ENCODE data around the gene SLC7A1. TPM values are rescaled to one million over a fixed set of nuclear protein-coding genes. Genes with fewer than 3 reads are reported as not detected.

Gene SLC7A1
- total RNA-seq, 1 donor from 2014 or later, result 115 TPM

- TF ChIP-seq EZH2 (IDR thresholded peaks at IDR 0.05; ENCODE audit: insufficient read depth, low read length), result no peak
- TF ChIP-seq CTCF (IDR thresholded peaks at IDR 0.05; ENCODE audit: insufficient read depth, low read depth, low read length), result no peak
- Histone ChIP-seq H3K36me3 (ENCODE audit: insufficient read depth, low read length) (peaks cover 53% of the 10 kb centered on the region), H3K4me2 (ENCODE audit: low read length) (no peak overlapping the region), H3K27me3 (ENCODE audit: insufficient read depth, low read length) (no peaks in the 10 kb centered on the region), H3K27ac (ENCODE audit: low read depth, low read length) (no peak overlapping the region), H3K9me3 (ENCODE audit: insufficient read depth, low read depth, low read length) (no peaks in the 10 kb centered on the region), H2AFZ (ENCODE audit: low read depth, low read length) (no peak overlapping the region), H3K4me3 (ENCODE audit: insufficient read depth, low read depth, low read length) (no peak overlapping the region), H3K9ac (ENCODE audit: low read length) (no peak overlapping the region), H4K20me1 (ENCODE audit: insufficient read depth, low read length) (peaks cover 6% of the 10 kb centered on the region), H3K4me1 (ENCODE audit: insufficient read depth, low read length) (peaks cover 11% of the 10 kb centered on the region), H3K79me2 (ENCODE audit: insufficient read depth, low read length) (peaks cover 40% of the 10 kb centered on the region)
- no peaks in the 10 kb centered on the region for H3K27me3 Mint-ChIP-seq (ENCODE audit: low read depth, unreplicated experiment)
- H3K4me1 Mint-ChIP-seq (ENCODE audit: low read depth, unreplicated experiment), result peaks cover 20% of the 10 kb centered on the region
- peaks cover 47% of the 10 kb centered on the region for H3K36me3 Mint-ChIP-seq (ENCODE audit: low read depth, unreplicated experiment)
- no peaks in the 10 kb centered on the region for H3K9me3 Mint-ChIP-seq (ENCODE audit: unreplicated experiment)
- no peak overlapping the region for H3K4me3 Mint-ChIP-seq (ENCODE audit: unreplicated experiment)
- FAIRE-seq (no peak), DNase-seq (ENCODE audit: low read depth) (no peak)
- no peak overlapping the region for H3K27ac Mint-ChIP-seq (ENCODE audit: unreplicated experiment)
Observed at GRCh38 chr13:29527916-29528315, 67.6 kb downstream of the SLC7A1 start.

DNA sequence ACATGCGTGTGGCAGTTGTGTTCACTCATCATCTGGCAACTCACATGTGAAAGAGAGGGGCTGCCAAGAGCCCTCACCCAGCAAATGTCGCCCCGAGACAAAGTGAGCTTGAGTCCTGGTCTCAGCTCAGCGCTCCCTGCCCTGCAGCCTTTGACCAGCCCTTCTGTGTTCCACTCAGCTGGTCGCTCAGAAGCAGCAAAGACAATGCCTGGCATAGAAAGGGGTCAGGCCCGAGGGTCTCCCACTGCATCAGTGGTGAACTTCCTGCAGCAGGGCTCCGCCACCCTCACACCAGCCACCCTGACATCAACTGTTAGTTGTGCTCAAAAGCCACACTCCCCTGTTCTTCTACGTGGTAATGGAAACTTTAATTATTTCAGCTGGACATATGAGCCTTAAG, 68.0 kb downstream of the SLC7A1 start:
- Mint-ChIP-seq H3K36me3 (ENCODE audit: low read depth, unreplicated experiment) (peaks cover 47% of the 10 kb centered on the region), H3K27me3 (ENCODE audit: low read depth, unreplicated experiment) (no peaks in the 10 kb centered on the region), H3K27ac (ENCODE audit: unreplicated experiment) (no peak overlapping the region), H3K9me3 (ENCODE audit: unreplicated experiment) (no peaks in the 10 kb centered on the region), H3K4me3 (ENCODE audit: unreplicated experiment) (no peak overlapping the region), H3K4me1 (ENCODE audit: low read depth, unreplicated experiment) (peaks cover 16% of the 10 kb centered on the region)
- peaks cover 6% of the 10 kb centered on the region for H4K20me1 ChIP-seq (ENCODE audit: insufficient read depth, low read length)
- H3K4me3 ChIP-seq (ENCODE audit: insufficient read depth, low read depth, low read length), result no peak overlapping the region
- H3K36me3 ChIP-seq (ENCODE audit: insufficient read depth, low read length), result peaks cover 53% of the 10 kb centered on the region
- H3K79me2 ChIP-seq (ENCODE audit: insufficient read depth, low read length), result peaks cover 39% of the 10 kb centered on the region
- H2AFZ ChIP-seq (ENCODE audit: low read depth, low read length), result no peak overlapping the region
- no peak overlapping the region for H3K4me2 ChIP-seq (ENCODE audit: low read length)
- no peak overlapping the region for H3K9ac ChIP-seq (ENCODE audit: low read length)
- no peaks in the 10 kb centered on the region for H3K27me3 ChIP-seq (ENCODE audit: insufficient read depth, low read length)
- FAIRE-seq (no peak), DNase-seq (ENCODE audit: low read depth) (no peak)
- H3K4me1 ChIP-seq (ENCODE audit: insufficient read depth, low read length), result peaks cover 15% of the 10 kb centered on the region
- no peak overlapping the region for H3K27ac ChIP-seq (ENCODE audit: low read depth, low read length)
- TF ChIP-seq EZH2 (IDR thresholded peaks at IDR 0.05; ENCODE audit: insufficient read depth, low read length) (no peak), CTCF (IDR thresholded peaks at IDR 0.05; ENCODE audit: insufficient read depth, low read depth, low read length) (no peak)
- no peaks in the 10 kb centered on the region for H3K9me3 ChIP-seq (ENCODE audit: insufficient read depth, low read depth, low read length)

GRCh38 chr13:29526741-29527140, 68.7 kb downstream of the SLC7A1 start:
- H2AFZ ChIP-seq (ENCODE audit: low read depth, low read length), result no peak overlapping the region
- Mint-ChIP-seq H3K4me1 (ENCODE audit: low read depth, unreplicated experiment) (peaks cover 12% of the 10 kb centered on the region), H3K36me3 (ENCODE audit: low read depth, unreplicated experiment) (peaks cover 49% of the 10 kb centered on the region), H3K9me3 (ENCODE audit: unreplicated experiment) (no peaks in the 10 kb centered on the region), H3K27ac (ENCODE audit: unreplicated experiment) (no peak overlapping the region), H3K27me3 (ENCODE audit: low read depth, unreplicated experiment) (no peaks in the 10 kb centered on the region), H3K4me3 (ENCODE audit: unreplicated experiment) (no peak overlapping the region)
- DNase-seq (ENCODE audit: low read depth) (no peak), FAIRE-seq (no peak)
- H3K27ac ChIP-seq (ENCODE audit: low read depth, low read length), result no peak overlapping the region
- H3K27me3 ChIP-seq (ENCODE audit: insufficient read depth, low read length), result no peaks in the 10 kb centered on the region
- TF ChIP-seq CTCF (IDR thresholded peaks at IDR 0.05; ENCODE audit: insufficient read depth, low read depth, low read length) (no peak), EZH2 (IDR thresholded peaks at IDR 0.05; ENCODE audit: insufficient read depth, low read length) (no peak)
- no peak overlapping the region for H3K4me3 ChIP-seq (ENCODE audit: insufficient read depth, low read depth, low read length)
- H3K4me2 ChIP-seq (ENCODE audit: low read length), result no peak overlapping the region
- peaks cover 6% of the 10 kb centered on the region for H4K20me1 ChIP-seq (ENCODE audit: insufficient read depth, low read length)
- H3K36me3 ChIP-seq (ENCODE audit: insufficient read depth, low read length), result peaks cover 45% of the 10 kb centered on the region
- no peaks in the 10 kb centered on the region for H3K9me3 ChIP-seq (ENCODE audit: insufficient read depth, low read depth, low read length)
- no peak overlapping the region for H3K9ac ChIP-seq (ENCODE audit: low read length)
- H3K4me1 ChIP-seq (ENCODE audit: insufficient read depth, low read length), result peaks cover 22% of the 10 kb centered on the region
- peaks cover 39% of the 10 kb centered on the region for H3K79me2 ChIP-seq (ENCODE audit: insufficient read depth, low read length)
